NOMO-1 treated with dmso at 0.1 percent for 144 hours (cell line): Measurements from ENCODE around the gene MAML2.
"Not testable (repeated sequence)": the region's sequence is repeated elsewhere in the genome, so short reads cannot be mapped to it uniquely, and the experiment has no call there.

ENCODE experiments used
- DNase-seq: peaks from one replicate; lab custom pipeline; 2025; ENCODE audit not compliant: unreplicated experiment; lab: John Stamatoyannopoulos, UW

MAML2 gene

GRCh38 chr11:96272529-96273222 is 70.3 kb downstream of the MAML2 start:
- no peak for DNase-seq

GRCh38 chr11:96271777-96272176 is 71.2 kb downstream of the MAML2 start:
- no peak for DNase-seq

GRCh38 chr11:96271352-96271751 is 71.6 kb downstream of the MAML2 start:
- DNase-seq = not testable (repeated sequence)

- not testable (repeated sequence) for DNase-seq
Observed at GRCh38 chr11:96268527-96268926, 74.5 kb downstream of the MAML2 start.

- no peak for DNase-seq
Observed at GRCh38 chr11:96267496-96268032, 75.4 kb downstream of the MAML2 start.

- no peak for DNase-seq
Observed at GRCh38 chr11:96267001-96267495, 75.9 kb downstream of the MAML2 start.

GRCh38 chr11:96265972-96266371 is 77.0 kb downstream of the MAML2 start:
- DNase-seq = no peak

- DNase-seq = no peak
Observed at GRCh38 chr11:96265220-96265737, 77.7 kb downstream of the MAML2 start.

GRCh38 chr11:96264364-96264763 is 78.6 kb downstream of the MAML2 start:
- DNase-seq = no peak

- peak; percentile 76 for DNase-seq
Observed at GRCh38 chr11:96263238-96263763, 79.7 kb downstream of the MAML2 start.

GRCh38 chr11:96260532-96260931 is 82.5 kb downstream of the MAML2 start:
- no peak for DNase-seq

- no peak for DNase-seq
Observed at GRCh38 chr11:96260067-96260511, 82.9 kb downstream of the MAML2 start.

GRCh38 chr11:96259134-96259830 is 83.7 kb downstream of the MAML2 start:
- DNase-seq = no peak

GRCh38 chr11:96257972-96258934 is 84.7 kb downstream of the MAML2 start:
- no peak for DNase-seq

GRCh38 chr11:96257036-96257435 is 86.0 kb downstream of the MAML2 start:
- no peak for DNase-seq

- no peak for DNase-seq
Observed at GRCh38 chr11:96256215-96257011, 86.6 kb downstream of the MAML2 start.

GRCh38 chr11:96254854-96255253 is 88.1 kb downstream of the MAML2 start:
- DNase-seq = no peak

- DNase-seq = no peak
Observed at GRCh38 chr11:96254087-96254486, 88.9 kb downstream of the MAML2 start.

GRCh38 chr11:96246718-96247552 is 96.1 kb downstream of the MAML2 start:
- no peak for DNase-seq
